Endodermal cell (in vitro differentiated cells): Measurements from ENCODE around the gene PEX11G. TPM values are rescaled to one million over a fixed set of nuclear protein-coding genes. Genes with fewer than 3 reads are reported as not detected.

Experiments
- DNase-seq: peaks from one replicate; pipeline ENCODE4 v3.0.0-alpha.2; 2017
- H3K27ac ChIP-seq: 2 replicates; pipeline ENCODE4 v1.5.1; 2013; ENCODE audit warnings: mild to moderate bottlenecking, low read depth, low read length, moderate library complexity
- H3K27me3 ChIP-seq: 2 replicates; pipeline ENCODE4 v1.6.1; 2013; ENCODE audit warnings: mild to moderate bottlenecking, low read length, moderate library complexity; ENCODE audit not compliant: insufficient read depth, control insufficient read depth, poor library complexity, severe bottlenecking
- H3K36me3 ChIP-seq: 2 replicates; pipeline ENCODE4 v1.7.0; 2013; ENCODE audit warnings: mild to moderate bottlenecking, low read length, moderate library complexity; ENCODE audit not compliant: control insufficient read depth, insufficient read depth
- H3K4me1 ChIP-seq: one replicate; pipeline ENCODE4 v1.7.0; 2013; ENCODE audit warnings: low read length; ENCODE audit not compliant: control insufficient read depth, insufficient read depth
- H3K4me3 ChIP-seq: 2 replicates; pipeline ENCODE4 v1.5.1; 2013; ENCODE audit warnings: mild to moderate bottlenecking, low read length, moderate library complexity
- H3K9ac ChIP-seq: 2 replicates; pipeline ENCODE4 v1.6.1; 2013; ENCODE audit warnings: mild to moderate bottlenecking, low read length, moderate library complexity; ENCODE audit not compliant: poor library complexity, severe bottlenecking; ENCODE audit errors: extremely low read depth
- H3K9me3 ChIP-seq: 2 replicates; pipeline ENCODE4 v1.6.1; 2013; ENCODE audit warnings: mild to moderate bottlenecking, low read length, moderate library complexity; ENCODE audit not compliant: control insufficient read depth
- H3K27ac Mint-ChIP-seq: 2 replicates; pipeline ENCODE4 v1.8.0; 2020; ENCODE audit warnings: mixed read lengths
- H3K27me3 Mint-ChIP-seq: 2 replicates; pipeline ENCODE4 v1.8.0; 2021; ENCODE audit warnings: mild to moderate bottlenecking, mixed read lengths; ENCODE audit not compliant: insufficient read depth
- H3K36me3 Mint-ChIP-seq: 2 replicates; pipeline ENCODE4 v1.8.0; 2020; ENCODE audit warnings: low read depth, mixed read lengths
- H3K4me1 Mint-ChIP-seq: 2 replicates; pipeline ENCODE4 v1.8.0; 2020; ENCODE audit warnings: mixed read lengths
- H3K4me3 Mint-ChIP-seq: 2 replicates; pipeline ENCODE4 v1.8.0; 2020; ENCODE audit warnings: mild to moderate bottlenecking, moderate library complexity, mixed read lengths
- H3K9me3 Mint-ChIP-seq: 2 replicates; pipeline ENCODE4 v1.8.0; 2020; ENCODE audit warnings: mild to moderate bottlenecking, mixed read lengths
- CTCF ChIP-seq: fragments of 200-600 bp; sonication (generic); conservative IDR thresholded peaks from 2 replicates; pipeline ENCODE4 v1.5.0; 2021; ENCODE audit warnings: antibody characterized with exemption, mild to moderate bottlenecking
- WGBS, 2 experiments: methylation state at CpG; one replicate each; pipeline versions ENCODE4 v1.1.5 to v1.1.7; 2013; ENCODE audit warnings: missing lambda C conversion rate in 2 of 2, mixed read lengths in 1 of 2; ENCODE audit not compliant: insufficient coverage in 1 of 2, insufficient read length in 1 of 2; 5-methylcytosine and 5-hydroxymethylcytosine counted together
- total RNA-seq, 2 donors: library from RNA; stranded (reverse); fragmentation: NEBNext Ultra II Directional in 1 of 2; extraction: Animal tissue kit (Norgen Biotek cat#: 25700) in 1 of 2; gene quantifications; 2 replicates in 1 of 2; 3 replicates in 1 of 2; pipeline ENCODE4 v1.2.1, GENCODE V29; 2021

The PEX11G gene
- total RNA-seq, 2 donors from 2014 or later: 2.6 to 3.0 TPM

- Mint-ChIP-seq H3K4me1 (no peaks in the 10 kb centered on the region), H3K9me3 (no peaks in the 10 kb centered on the region), H3K4me3 (peak overlapping the region; percentile 36), H3K27me3 (peaks cover 84% of the 10 kb centered on the region), H3K27ac (no peak overlapping the region), H3K36me3 (no peaks in the 10 kb centered on the region)
- Histone ChIP-seq H3K36me3 (no peaks in the 10 kb centered on the region), H3K9ac (no peak overlapping the region), H3K4me1 (no peaks in the 10 kb centered on the region), H3K27ac (no peak overlapping the region), H3K4me3 (peak overlapping the region; percentile 64), H3K27me3 (peaks cover 46% of the 10 kb centered on the region), H3K9me3 (no peaks in the 10 kb centered on the region)
- DNase-seq: peak; percentile 93
- WGBS, 2 experiments: 1 to 3% methylated on average over 27 to 93 of the region's 93 CpGs
- TF ChIP-seq CTCF: peak; percentile 51
These were observed 12.1 kb upstream of the PEX11G start for GRCh38 chr19:7500811-7501450.

GRCh38 chr19:7497292-7497691 lies 8.5 kb upstream of the PEX11G start:
- Mint-ChIP-seq H3K36me3 (no peaks in the 10 kb centered on the region), H3K9me3 (no peaks in the 10 kb centered on the region), H3K4me1 (no peaks in the 10 kb centered on the region), H3K27me3 (peaks cover 57% of the 10 kb centered on the region), H3K4me3 (no peak overlapping the region), H3K27ac (no peak overlapping the region)
- H3K27me3 ChIP-seq: peaks cover 30% of the 10 kb centered on the region
- H3K4me3 ChIP-seq: no peak overlapping the region
- 70 to 72% methylated on average over 6 to 7 of the region's 7 CpGs for WGBS, 2 experiments
- no peak overlapping the region for H3K27ac ChIP-seq
- H3K4me1 ChIP-seq: no peaks in the 10 kb centered on the region
- peak; percentile 75 for DNase-seq
- no peak overlapping the region for H3K9ac ChIP-seq
- no peaks in the 10 kb centered on the region for H3K36me3 ChIP-seq
- H3K9me3 ChIP-seq: no peaks in the 10 kb centered on the region
- TF ChIP-seq CTCF: peak; percentile 71

GRCh38 chr19:7494416-7495098 lies 5.7 kb upstream of the PEX11G start:
- H3K9me3 Mint-ChIP-seq: no peaks in the 10 kb centered on the region
- TF ChIP-seq CTCF: peak; percentile 31
- peaks cover 7% of the 10 kb centered on the region for H3K27me3 ChIP-seq
- no peaks in the 10 kb centered on the region for H3K9me3 ChIP-seq
- H3K27ac Mint-ChIP-seq: no peak overlapping the region
- H3K4me3 ChIP-seq: no peak overlapping the region
- H3K4me1 Mint-ChIP-seq: peaks cover 1% of the 10 kb centered on the region
- H3K36me3 ChIP-seq: no peaks in the 10 kb centered on the region
- peaks cover under 1% of the 10 kb centered on the region for H3K4me1 ChIP-seq
- H3K27me3 Mint-ChIP-seq: peaks cover 32% of the 10 kb centered on the region
- no peak overlapping the region for H3K4me3 Mint-ChIP-seq
- no peak for DNase-seq
- H3K36me3 Mint-ChIP-seq: no peaks in the 10 kb centered on the region
- H3K9ac ChIP-seq: no peak overlapping the region
- WGBS, 2 experiments: 85 to 87% methylated on average over 9 to 13 of the region's 13 CpGs
- H3K27ac ChIP-seq: peak overlapping the region; percentile 75
